Activated CD4-positive, alpha-beta T cell treated with anti-CD3 and anti-CD28 coated beads, Interleukin-10, Interleukin-2, amounts not matched to agents 100 ng/mL and 50 ng/mL, durations not matched to agents 16 hours and 8 hours (primary cell): ENCODE measurements around the gene KCNQ1.
A peak's percentile ranks its signal among the peaks of the same experiment; 100 is the strongest.

ENCODE experiments used
- DNase-seq: peaks from one replicate; pipeline ENCODE4 v3.0.0-alpha.2; 2020

KCNQ1 gene

DNA sequence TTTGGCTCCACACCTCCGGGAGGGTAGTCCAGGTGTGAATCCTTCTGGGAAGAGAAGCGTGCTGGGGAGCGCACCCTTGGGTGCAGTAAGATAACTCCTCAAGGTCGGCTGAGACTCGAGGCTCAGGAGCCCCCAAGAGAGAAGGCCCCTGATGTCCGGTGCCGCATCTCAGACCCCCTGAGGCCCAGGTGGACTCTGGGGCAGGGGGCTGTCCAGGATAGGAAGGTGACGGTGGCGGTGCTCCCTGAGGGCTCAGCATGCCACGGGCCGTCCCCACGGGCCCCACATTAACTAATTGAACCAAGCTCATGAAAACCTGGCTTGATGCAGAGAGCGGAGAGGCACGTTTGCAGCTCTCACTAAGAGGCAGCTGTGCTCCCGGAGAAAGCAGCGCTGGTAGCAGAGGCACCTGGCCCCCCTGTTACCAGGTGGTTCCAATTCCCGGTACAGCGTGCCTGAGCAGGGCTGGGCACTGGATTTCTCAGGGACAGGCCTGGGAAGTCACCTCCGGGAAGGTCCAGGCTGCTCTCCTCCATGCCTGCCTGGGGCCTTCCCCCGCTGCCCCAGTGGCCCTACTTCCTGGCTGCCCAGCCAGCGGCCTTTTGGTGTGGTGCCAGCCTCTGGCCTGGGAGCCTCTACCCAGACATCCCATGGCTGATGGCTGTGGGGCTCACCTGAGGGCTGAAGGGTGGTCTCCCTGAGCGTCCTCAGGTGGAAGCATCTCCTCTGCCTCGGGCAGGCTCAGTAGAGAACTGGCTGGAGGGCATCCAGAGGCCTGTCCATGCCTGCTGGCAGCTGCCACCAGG lies 1.1 kb downstream of the KCNQ1 start:
- DNase-seq = no peak

DNA sequence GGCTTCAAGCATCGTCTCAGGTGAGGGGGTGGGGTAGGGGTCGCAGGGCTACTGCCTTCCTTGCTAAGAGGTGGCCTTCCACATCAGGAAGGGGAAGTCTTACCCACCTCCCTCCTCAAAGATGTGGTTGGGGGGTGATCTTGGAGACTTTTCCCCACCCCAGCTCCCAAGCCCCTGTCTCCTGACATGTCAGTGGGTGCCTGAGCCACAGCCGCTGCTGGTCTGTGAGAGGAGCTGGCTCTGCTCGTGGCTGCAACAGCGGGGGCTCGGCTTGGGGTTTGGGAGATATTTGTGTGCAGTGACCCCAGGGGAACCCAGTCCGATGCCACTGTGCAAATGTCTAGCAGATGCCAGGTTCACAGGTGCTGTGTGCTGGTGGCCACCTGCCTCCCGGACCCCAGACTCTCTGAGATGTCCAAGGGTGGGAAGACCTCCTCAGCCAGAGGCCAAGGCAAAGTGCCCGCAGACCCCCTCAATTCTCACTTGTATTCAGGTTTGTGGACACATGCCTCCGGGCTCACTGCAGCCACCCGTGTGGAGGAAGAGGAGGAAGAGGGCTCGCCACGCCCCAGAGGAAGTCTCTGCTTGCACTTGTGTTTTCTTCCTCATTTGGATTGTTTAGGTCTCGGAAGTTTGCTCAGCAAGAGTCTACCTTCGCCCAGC lies 1.9 kb downstream of the KCNQ1 start:
- DNase-seq = peak; percentile 10

DNA sequence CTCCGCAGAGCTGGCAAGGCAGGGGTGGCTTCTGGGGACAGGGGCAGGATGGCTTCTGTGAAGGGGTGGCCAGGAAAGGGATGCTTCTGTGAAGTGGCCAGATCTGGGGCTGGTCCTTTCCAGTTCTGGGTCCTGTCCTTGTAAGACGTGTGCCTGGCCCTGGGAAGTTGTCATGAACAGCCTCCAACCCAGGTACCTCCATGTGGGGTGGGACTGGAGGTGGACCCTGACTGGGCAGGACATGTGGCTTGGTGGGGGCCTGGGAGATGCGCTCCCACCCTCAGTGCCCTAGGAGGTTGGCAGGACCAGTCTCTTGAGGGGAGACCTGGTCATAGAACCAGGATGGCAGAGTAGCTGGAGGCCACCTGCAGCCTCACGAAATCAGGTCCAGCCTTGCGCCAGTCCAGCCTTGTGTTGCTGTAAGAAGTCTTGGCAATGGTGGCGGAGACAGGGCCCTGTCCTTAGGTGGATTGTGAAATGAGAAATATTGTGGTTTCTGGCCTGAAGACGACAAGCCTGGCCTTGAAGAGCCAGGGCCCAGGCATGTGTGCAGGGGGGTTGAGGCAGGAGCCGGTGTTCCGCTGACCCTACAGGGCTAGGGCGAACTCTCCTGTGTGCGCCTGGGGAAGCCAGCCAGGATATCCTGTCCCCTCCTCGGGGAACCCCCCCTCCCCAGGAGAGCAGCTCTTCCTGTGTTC lies 2.6 kb downstream of the KCNQ1 start:
- DNase-seq = no peak

DNA sequence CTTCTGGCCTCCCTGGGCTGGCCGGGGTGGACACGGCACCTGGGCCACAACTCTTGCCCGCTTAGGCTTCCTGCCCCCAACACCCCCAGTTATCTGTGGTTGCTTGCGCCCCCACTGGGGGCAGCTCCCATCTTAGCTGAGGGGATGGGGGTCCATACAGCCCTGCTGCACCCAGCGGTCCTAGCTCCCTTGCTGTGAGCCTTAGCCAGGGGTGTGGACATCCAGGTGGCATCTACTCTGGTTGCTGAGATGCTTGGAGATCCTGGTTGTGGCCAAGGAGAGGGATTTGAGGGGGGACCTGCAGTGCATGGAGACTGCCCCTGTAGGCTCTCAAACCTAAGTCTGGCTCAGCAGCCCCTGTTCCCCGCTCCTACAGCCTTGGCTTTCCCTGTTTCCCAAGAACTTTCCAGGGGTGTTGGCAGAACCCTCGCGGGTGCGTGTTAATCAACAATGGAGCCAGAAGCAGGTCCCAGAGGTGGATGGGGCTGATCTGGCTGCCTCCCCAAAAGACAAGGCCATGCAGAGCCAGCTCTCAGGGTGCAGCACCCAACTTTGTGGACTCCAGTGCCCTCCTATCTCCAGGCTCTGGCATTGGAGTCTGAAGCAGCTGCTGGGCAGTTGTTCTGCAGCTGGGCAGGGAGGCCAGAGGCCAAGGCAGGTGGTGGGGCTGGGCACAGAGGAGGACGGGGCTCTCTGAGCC lies 3.3 kb downstream of the KCNQ1 start:
- no peak for DNase-seq

DNA sequence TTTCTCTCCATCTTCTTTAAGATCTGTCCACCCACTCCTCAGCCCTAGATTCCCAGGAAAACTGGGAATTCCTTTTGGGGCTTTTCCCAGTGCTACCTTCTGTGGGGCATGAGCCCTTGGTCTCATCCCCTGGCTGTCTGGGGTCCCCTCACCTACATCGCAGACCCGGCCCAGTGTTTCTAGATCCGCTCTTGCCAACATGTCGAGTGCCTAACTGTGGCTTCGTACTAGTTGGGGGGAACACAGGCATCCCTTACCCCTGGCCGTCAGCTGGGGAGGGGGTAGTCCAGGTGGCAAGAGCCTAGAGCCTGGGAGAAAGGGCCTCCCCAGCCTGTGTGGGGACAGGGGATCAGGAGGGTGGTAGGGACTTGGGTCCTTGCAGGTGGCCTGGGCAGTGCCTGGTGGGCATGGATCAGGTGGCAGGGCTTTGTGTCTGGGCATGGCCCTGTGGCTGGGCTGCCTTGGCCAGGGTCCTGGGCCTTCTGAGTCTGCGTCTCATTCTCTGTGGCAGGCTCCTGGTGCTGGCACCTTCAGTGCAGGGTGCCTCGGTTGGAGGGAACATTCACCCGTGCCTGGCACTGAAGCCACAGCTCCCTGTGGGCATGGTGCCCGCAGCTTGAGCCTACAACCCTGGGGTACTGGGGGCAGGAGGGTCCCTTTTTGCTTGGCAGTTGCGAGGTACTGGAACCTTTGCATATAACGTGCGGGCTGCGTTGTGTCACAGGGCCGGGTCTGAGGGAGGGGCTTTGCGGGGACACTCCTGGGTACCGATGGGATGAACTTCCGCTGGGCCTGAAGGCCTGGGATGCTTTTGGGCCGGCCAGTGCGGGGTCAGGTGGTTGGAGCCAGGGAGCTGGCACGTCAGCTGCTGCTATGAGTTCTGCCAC lies 4.1 kb downstream of the KCNQ1 start:
- no peak for DNase-seq

DNA sequence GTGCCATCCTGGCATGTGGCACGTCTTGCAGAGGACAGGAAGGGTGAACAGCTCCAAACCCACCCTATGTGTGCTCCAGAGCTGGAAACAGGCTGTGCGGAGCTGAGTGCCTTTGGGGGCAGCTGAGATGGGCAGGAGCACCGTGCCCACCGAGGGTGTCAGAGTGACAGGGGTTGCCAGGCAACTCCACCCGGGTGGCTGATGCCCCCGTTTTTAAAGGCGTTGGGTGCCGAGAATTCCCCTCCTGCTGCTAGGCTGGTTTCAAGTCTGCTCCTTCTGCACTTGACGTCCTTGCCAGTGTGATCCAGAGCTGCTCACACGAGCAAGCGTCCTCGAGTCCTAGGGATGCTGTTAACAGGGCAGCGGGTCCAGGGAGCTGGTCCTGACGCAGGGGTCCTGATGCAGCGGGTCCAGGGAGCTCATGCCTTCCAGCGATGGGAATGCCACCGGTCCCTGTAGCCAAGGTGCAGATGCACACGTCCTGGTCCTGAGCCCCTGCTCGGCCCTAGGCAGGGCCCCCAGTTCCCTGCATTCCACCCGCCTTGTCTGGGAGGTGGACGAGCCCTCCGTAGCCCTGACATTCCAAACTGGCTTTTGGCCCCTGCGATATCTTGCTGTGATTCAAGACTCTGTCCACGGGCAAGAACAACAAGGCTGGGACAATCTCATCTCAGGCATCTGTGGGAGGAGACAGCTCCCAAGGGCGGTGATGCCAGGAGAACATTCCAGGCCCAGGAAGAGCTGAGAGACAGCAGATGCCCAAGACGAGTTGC lies 4.9 kb downstream of the KCNQ1 start:
- no peak for DNase-seq

DNA sequence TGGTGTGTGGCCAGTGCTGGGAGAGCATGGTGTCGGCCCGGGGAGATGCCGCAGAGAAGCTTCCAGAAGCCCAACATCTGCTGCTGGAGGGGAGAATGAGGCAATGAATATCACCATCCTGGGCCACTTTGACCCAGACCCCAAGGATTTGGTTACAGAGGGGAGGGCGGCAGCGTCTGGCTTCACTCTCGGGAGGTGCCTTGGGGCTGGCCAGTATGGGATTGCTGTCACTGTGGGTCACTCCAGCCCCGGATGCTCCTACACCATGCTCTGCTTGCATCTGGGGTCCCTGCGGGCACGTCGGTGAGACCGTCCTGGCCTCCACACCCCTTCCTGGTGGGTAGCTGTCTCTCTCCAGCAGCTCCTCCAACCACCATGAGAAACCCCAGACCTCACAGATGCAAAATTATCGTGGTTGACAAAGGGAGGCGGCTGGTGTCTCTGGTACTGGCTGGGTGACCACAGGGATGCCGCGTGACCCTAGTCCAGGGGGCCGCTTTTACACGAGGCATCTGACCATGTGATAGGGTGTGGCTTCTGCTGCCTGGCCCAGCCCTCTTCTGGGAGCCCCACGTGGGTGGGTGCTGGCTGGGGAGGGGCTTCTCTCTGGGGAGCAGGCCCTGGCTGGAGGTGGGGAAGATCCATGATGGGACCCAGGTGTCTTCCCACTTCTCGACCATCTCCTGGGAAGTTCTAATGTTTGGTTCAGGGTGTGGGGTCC lies 5.7 kb downstream of the KCNQ1 start:
- DNase-seq = no peak

DNA sequence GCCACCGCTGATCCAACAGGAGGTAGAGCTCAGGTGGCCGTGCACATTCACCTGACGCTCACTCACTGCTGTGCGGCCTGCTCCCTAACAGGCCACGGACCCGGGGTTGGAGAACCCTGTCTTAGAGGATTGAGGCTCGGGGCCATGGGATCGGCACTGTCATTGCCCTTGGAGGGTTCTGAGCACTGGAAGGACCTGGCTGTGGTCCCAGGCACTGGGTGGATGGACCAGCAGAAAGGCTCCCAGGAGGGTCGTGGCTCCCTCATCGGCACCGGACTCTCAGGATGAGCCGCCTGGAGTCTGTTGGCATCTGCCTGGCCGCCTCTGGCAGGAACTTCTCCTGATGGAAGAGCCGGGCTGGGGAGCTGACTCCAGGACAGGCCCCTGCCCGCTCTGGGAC lies 6.5 kb downstream of the KCNQ1 start:
- no peak for DNase-seq

DNA sequence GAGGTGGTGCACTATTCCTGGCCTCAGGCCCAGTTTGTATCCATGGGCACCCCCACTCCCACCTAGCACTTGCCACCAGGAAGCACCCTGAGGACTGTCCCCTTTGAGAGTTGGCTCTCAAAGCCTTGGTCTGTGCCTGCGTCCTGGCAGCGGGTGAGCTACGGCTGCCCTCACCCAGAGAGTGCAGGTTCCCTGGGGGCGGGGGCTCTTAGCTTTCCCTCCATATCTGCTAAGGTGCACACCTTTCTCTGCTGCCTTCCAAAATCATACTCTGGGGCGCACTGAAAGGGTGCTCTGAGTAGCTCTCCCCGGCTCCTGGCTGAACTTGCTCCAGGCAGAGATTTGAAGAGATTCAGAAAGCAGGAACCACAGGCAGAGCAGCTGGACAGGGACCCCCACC lies 7.1 kb downstream of the KCNQ1 start:
- DNase-seq = no peak

DNA sequence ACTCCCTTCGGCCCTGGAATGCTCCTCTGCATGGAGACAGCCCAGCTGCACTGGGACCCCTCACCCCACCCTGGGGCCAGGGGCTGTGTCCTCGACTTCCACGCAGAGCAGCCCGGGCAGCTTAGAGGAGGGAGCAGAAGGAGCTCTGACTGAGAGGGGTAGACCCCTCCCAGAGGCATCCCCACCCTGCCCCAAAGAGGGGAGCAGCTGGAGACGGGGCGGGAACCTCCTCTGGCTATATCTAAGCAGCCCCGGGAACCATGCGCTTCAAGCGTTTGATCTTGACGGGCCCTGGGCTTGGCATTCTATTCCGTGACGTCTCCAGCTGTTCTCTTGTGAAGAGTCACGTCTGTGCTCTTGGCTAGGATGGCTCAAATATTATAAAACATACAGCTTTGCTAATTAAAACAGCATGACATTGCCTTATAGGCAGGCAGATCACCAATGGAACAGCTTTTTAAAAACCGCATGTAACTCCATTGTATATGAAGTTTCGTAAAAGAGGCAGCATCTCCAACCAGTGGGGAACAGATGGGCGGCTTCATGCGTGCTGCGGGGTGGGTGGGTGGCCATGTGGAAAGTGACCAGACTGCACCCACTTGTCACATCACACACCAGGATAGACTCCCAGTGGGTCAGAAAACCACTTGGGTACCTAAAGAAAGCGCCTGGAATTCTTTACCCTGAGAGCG lies 7.7 kb downstream of the KCNQ1 start:
- DNase-seq = no peak

DNA sequence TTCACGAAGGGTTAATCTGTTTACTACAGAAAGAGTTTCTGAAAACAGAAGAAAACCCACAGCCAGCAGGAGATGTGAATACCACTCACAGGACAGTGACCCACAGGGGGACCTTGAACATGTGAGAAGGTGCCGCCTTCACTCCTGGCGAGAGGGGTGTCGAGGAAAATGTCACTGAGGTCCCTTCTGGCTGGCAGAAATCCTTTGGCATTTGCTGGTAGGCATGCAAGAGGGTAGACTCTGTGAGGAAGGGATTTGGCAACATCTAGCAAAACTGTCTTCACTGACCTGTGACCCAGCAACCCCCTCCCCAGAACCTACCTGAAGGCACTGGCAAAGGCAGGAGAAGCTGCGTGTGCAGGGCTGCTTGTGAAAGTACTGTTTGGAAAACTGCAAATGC lies 8.6 kb downstream of the KCNQ1 start:
- no peak for DNase-seq

DNA sequence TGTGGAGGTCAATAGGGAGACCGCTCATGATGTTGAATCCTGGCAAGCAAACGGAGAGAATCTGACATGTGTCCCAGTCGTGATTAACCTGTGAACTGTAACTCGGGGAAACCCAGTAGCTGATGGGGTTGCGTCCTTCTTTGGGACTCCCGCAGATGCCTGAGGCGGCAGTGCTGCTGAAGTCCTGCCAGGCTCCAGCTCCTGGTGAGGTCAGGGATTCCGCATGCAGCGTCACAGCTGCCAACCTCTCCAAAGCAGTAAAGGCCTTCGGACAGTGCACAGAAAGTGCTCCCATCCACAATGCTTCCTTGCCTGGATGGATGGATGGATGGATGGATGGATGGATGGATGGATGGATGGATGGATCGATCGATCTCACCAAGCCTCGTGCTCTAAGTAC lies 13.5 kb downstream of the KCNQ1 start:
- no peak for DNase-seq

DNA sequence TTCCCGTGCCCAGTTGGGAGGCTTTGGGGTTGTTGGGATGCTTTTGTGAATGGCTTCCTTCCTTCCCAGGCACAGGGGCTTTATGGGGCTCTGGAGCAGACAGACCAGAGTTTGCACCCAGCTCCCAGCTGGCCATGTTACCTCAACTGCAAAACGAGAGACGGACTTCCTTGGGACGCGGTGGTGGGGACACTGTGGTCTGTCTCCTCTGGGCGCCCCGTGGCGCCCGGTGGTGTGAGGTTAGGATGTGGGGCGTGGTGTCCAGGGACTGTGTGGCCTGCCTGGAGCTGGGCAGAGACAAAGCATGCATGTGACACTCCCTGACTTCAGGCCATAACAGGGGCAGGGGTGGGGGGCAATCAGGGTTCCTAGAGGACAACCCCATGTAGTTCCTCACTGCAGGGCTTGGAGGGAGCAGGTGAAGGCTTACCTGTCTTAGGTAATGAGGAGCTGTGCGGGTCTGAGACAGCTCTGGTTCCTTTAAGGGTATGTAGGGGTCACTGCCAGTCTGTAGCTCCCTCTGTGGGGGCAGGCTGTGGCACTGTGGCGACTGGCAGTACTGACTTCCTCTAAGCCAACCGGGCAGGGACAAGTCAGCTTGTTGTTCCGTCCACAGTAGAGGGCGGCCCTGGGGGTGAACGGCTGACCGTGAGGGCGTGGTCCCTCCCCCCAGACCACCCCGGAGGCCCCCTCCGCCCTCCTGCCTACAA lies 14.4 kb downstream of the KCNQ1 start:
- no peak for DNase-seq

DNA sequence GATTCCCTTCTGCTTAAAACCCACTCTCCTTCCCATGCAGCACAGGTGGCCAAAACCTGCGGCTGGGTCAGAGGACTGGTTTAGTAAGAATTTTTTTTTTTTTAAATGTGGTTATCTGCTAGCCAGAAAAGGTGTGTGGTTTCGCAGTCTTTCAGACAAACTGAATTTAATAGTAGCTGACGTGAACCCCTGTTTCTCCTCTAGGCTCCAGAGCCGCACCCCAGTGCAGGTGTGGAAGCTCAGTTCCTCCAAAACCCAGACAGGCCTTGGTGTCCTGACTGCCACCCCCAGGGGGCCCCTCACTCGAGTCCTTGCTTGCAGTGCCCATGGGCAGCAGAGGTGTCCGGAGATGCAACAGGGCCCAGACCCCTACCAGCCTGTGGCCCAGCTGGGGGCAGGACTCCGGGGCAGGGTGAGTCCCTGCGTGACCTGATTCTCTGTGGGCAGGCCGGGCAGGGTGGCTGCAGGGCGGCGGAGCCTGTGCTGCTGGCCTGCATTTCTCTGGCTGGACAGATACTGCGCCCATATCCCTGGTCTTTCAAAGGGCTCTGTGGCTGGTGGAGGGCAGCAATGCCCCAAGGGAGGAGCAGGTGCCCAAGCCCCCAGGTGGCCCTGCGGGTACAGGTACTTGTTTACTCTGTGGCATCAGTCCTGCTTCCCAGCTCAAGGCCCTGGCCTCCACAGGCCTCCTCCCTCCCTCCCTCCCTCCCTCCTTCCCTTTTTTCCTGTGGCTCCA lies 15.2 kb downstream of the KCNQ1 start:
- no peak for DNase-seq

DNA sequence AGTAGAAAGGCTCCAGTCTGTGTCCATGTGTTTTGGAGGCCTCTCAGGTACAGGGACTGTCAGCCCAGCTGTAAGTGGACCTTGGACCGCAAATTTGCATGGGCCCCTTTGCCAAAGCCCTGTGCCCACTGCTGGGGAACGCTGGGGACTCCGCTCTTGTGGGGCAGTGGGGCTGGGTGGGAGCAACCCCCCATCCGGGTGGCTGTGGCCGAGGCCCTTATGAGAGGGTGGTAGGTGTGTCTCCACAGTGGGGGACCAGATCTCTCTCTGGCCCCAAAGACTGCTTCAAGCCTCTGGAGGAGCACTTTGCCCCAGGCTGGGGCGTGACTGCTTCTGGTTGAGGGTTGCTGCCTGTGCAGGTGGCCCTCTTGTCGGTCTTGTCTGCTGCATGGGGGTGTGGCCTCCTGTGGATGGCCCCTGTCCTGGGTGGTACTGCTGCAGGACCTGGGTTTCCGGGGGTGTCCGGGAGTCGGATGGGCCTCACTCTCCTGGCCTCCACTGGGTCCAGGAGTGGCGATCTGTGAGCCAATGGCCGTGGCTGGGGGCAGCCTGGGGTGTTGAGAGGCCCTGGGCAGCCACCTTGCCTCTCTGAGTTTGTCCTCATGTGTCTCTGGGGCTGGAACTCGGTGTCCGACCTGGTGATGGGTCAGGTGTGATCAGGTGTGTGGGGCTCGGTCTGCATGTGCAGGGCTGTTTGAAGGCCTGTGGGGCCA lies 15.9 kb downstream of the KCNQ1 start:
- DNase-seq = no peak

DNA sequence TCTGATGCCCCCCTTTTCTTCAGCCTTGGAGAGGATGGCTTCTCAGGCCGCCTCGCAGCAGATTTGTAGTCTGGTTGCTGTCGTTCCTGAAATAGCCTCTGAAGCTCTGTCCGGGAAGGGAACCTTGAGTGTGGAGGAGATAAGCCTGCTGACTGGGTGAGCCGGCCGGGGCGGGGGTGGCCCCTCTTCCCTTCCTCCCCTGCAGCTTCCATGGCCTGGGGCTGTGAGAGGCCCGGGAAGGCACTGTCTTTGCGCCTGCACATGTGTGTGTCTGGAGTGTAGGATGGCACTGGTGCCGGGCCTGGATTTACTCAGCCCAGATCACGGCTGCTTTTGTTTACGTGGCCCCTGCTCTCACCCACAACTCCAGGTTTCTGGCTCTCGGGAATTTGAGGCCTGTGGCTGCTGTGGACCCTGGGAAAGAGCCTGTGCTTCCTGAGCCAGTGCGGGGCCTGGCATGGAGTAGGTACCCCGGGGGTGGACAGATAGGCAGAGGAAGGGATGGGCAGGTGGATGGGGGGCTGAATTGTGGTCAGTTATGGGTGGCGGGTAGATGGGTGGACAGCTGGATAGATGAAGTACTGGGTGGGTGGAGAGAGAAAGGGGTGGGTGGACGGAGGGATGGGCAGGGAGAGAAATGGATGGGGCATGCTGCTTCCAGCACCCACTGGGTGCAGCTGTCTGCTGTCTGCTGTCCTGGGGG lies 16.6 kb downstream of the KCNQ1 start:
- DNase-seq = no peak

DNA sequence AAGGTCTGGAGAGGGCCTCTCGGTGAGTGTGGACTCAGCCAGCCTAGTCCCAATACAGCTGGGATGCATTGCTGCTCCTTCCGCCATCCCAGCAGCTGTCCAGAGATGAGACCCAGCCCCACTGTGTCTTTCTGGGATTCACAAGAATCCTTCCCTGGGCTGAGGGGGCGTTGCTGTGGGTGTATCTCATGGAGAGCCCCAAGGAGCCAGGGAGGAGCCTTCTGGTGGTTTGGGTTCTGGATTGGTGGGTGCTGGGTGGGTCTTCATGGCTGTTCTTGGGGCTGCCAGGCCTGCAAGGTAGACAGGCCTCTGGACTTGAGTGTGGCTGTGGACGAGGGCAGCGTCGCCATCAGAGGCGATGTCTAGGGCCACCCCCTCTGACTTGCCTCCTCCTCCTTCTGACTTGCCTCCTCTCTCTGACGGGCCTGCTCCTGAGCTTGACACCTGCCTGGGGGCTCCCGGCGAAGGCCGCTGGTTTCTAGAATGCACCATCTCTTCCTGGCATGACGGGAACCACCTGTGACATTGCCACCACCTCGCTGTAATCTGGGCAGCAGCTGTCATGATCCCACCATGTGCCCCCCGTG lies 17.2 kb downstream of the KCNQ1 start:
- no peak for DNase-seq
